Suprapubic skin (tissue), 4 donors: Measurements from ENCODE around the gene SNCG. TPM values are rescaled to one million over a fixed set of nuclear protein-coding genes. Genes with fewer than 3 reads are reported as not detected.
"Not testable (repeated sequence)": the region's sequence is repeated elsewhere in the genome, so short reads cannot be mapped to it uniquely, and the experiment has no call there.

Experiments
- DNase-seq, 2 donors: peaks; one replicate each; pipeline ENCODE4 v3.0.0-alpha.2; 2019; ENCODE audit warnings: low spot score in 2 of 2
- H3K27ac ChIP-seq: fragments of 200-600 bp; sonication (generic); one replicate; pipeline ENCODE4 v1.5.1; 2019
- H3K27me3 ChIP-seq: fragments of 200-600 bp; sonication (generic); one replicate; pipeline ENCODE4 v1.5.1; 2019
- H3K36me3 ChIP-seq: fragments of 200-600 bp; sonication (generic); one replicate; pipeline ENCODE4 v1.5.1; 2019
- H3K4me1 ChIP-seq: fragments of 200-600 bp; sonication (generic); one replicate; pipeline ENCODE4 v1.5.1; 2019
- H3K4me3 ChIP-seq: fragments of 200-600 bp; sonication (generic); one replicate; pipeline ENCODE4 v1.5.1; 2019; ENCODE audit warnings: mild to moderate bottlenecking
- H3K9me3 ChIP-seq: fragments of 200-600 bp; sonication (generic); one replicate; pipeline ENCODE4 v1.5.1; 2019
- CTCF ChIP-seq, 2 donors: fragments of 200-600 bp in 1 of 2; fragments of 450-650 bp in 1 of 2; sonication (generic) in 1 of 2; IDR thresholded peaks; one replicate each; pipeline ENCODE4 v1.5.1; 2016 to 2019; ENCODE audit warnings: antibody characterized with exemption in 2 of 2, mild to moderate bottlenecking in 1 of 2, moderate library complexity in 1 of 2
- EP300 ChIP-seq: sonication (generic); formaldehyde crosslinking; IDR thresholded peaks from one replicate; pipeline ENCODE4 v1.6.1; 2017; ENCODE audit warnings: antibody characterized with exemption
- POLR2A ChIP-seq, 2 donors: fragments of 450-650 bp; IDR thresholded peaks; one replicate each; pipeline ENCODE4 v1.6.1; 2017; ENCODE audit warnings: antibody characterized with exemption in 2 of 2, mild to moderate bottlenecking in 2 of 2, moderate library complexity in 2 of 2
- POLR2AphosphoS5 ChIP-seq, 3 donors: sonication (generic); formaldehyde crosslinking; IDR thresholded peaks; one replicate each; pipeline ENCODE4 v1.6.1; 2017; ENCODE audit warnings: antibody characterized with exemption in 3 of 3
- WGBS: methylation state at CpG from one replicate; pipeline ENCODE4 v1.1.5; 2018; 5-methylcytosine and 5-hydroxymethylcytosine counted together
- total RNA-seq, 4 donors: library from RNA; depleted of rRNA; stranded (reverse); fragments of >200 nt; gene quantifications; one replicate each; pipeline ENCODE4 v1.1.0, GENCODE V29; 2016

Gene SNCG
- total RNA-seq, 4 donors from 2014 or later, result 20.7 to 27.1 (median 24.6) TPM

GRCh38 chr10:86951184-86951761, 7.1 kb upstream of the SNCG start:
- H3K4me1 ChIP-seq, result peaks cover 33% of the 10 kb centered on the region
- H3K27ac ChIP-seq, result no peak overlapping the region
- H3K4me3 ChIP-seq, result no peak overlapping the region
- TF ChIP-seq POLR2AphosphoS5 (IDR thresholded peaks at IDR 0.05) (no peak), POLR2A (IDR thresholded peaks at IDR 0.05) (no peak), EP300 (no peak), CTCF (IDR thresholded peaks at IDR 0.05) (no peak)
- peak; percentile 13 to 35 for DNase-seq
- H3K9me3 ChIP-seq, result no peaks in the 10 kb centered on the region
- H3K27me3 ChIP-seq, result no peaks in the 10 kb centered on the region
- no peaks in the 10 kb centered on the region for H3K36me3 ChIP-seq

- TF ChIP-seq POLR2AphosphoS5 (IDR thresholded peaks at IDR 0.05) (no peak), POLR2A (IDR thresholded peaks at IDR 0.05) (no peak), EP300 (no peak), CTCF (IDR thresholded peaks at IDR 0.05) (no peak)
- DNase-seq, result peak in 1 of 2 donors; percentile 45
- H3K4me1 ChIP-seq, result peaks cover 34% of the 10 kb centered on the region
Observed at GRCh38 chr10:86952106-86952505, 6.3 kb upstream of the SNCG start.

GRCh38 chr10:86952697-86953096, 5.7 kb upstream of the SNCG start:
- WGBS, result 92% methylated on average over 10 of the region's 10 CpGs
- peaks cover 38% of the 10 kb centered on the region for H3K4me1 ChIP-seq
- H3K4me3 ChIP-seq, H3K27me3 ChIP-seq, H3K27ac ChIP-seq, H3K9me3 ChIP-seq, H3K36me3 ChIP-seq: not testable (repeated sequence)
- peak in 1 of 2 donors; percentile 2 for DNase-seq

More at GRCh38 chr10:86952106-86952505, 6.3 kb upstream of the SNCG start:
- WGBS, result 86% methylated on average over 7 of the region's 7 CpGs
- Histone ChIP-seq H3K9me3 (no peaks in the 10 kb centered on the region), H3K4me3 (no peak overlapping the region), H3K27ac (no peak overlapping the region), H3K27me3 (no peaks in the 10 kb centered on the region), H3K36me3 (no peaks in the 10 kb centered on the region)

GRCh38 chr10:86953747-86954680, 4.4 kb upstream of the SNCG start:
- peak; percentile 74 to 76 for DNase-seq
- TF ChIP-seq CTCF (IDR thresholded peaks at IDR 0.05) (no peak), POLR2AphosphoS5 (IDR thresholded peaks at IDR 0.05) (peak in 2 of 3 donors; percentile 14 to 67)
- H3K9me3 ChIP-seq, result no peaks in the 10 kb centered on the region
- WGBS, result 61% methylated on average over 9 of the region's 15 CpGs
- no peaks in the 10 kb centered on the region for H3K36me3 ChIP-seq
- H3K27me3 ChIP-seq, result no peaks in the 10 kb centered on the region
- peak overlapping the region; percentile 4 for H3K4me3 ChIP-seq
- peaks cover 51% of the 10 kb centered on the region for H3K4me1 ChIP-seq
- H3K27ac ChIP-seq, result peak overlapping the region; percentile 75

- Histone ChIP-seq H3K4me1 (peaks cover 60% of the 10 kb centered on the region), H3K27me3 (no peaks in the 10 kb centered on the region), H3K27ac (peak overlapping the region; percentile 75), H3K36me3 (no peaks in the 10 kb centered on the region), H3K9me3 (no peaks in the 10 kb centered on the region), H3K4me3 (peak overlapping the region; percentile 31)
- WGBS, result 60% methylated on average over 13 of the region's 13 CpGs
- no peak for TF ChIP-seq POLR2AphosphoS5 (IDR thresholded peaks at IDR 0.05)
- no peak for TF ChIP-seq POLR2A (IDR thresholded peaks at IDR 0.05)
- no peak for TF ChIP-seq EP300
- no peak for TF ChIP-seq CTCF (IDR thresholded peaks at IDR 0.05)
- DNase-seq, result peak in 1 of 2 donors; percentile 61
Observed at GRCh38 chr10:86954681-86955500, 3.5 kb upstream of the SNCG start.
